Measurements from ENCODE around the gene KRTAP15-1.

KRTAP15-1 gene

GRCh38 chr21:30487336-30487735 lies 47.3 kb downstream of the KRTAP15-1 start, which contains the start of gene KRTAP19-2:
KRTAP19-2 (minus strand) TSS chr21:30487436; CDS start chr21:30487348, 88 bp downstream.
- no peak for DNase-seq (ENCODE audit: low read depth)

Measured in GM04504 (cell line).